WERI-Rb-1 (cell line): ENCODE results near the gene HSPA1B.
A peak's percentile ranks its signal among the peaks of the same experiment; 100 is the strongest.
"Not testable (repeated sequence)": the region's sequence is repeated elsewhere in the genome, so short reads cannot be mapped to it uniquely, and the experiment has no call there.

Source experiments
- DNase-seq: peaks from one replicate; pipeline ENCODE4 v3.0.0-alpha.2; 2020
- H3K27ac ChIP-seq: fragments of 250-450 bp; sonication (Bioruptor Pico); 2 replicates; pipeline ENCODE4 v1.5.1; 2020; ENCODE audit warnings: mild to moderate bottlenecking, moderate library complexity
- H3K27me3 ChIP-seq: fragments of 250-450 bp; sonication (Bioruptor Pico); 2 replicates; pipeline ENCODE4 v1.5.1; 2021; ENCODE audit warnings: mild to moderate bottlenecking, low read depth, moderate library complexity; ENCODE audit not compliant: insufficient read depth, severe bottlenecking
- H3K36me3 ChIP-seq: fragments of 250-450 bp; sonication (Bioruptor Pico); 2 replicates; pipeline ENCODE4 v1.5.1; 2020; ENCODE audit warnings: mild to moderate bottlenecking, moderate library complexity
- H3K4me3 ChIP-seq: 2 replicates; pipeline ENCODE4 v1.5.1; 2011; ENCODE audit warnings: low read depth, mild to moderate bottlenecking, control low read depth, low read length
- H3K9me3 ChIP-seq: fragments of 250-450 bp; sonication (Bioruptor Pico); 2 replicates; pipeline ENCODE4 v1.5.1; 2021; ENCODE audit warnings: mild to moderate bottlenecking, moderate library complexity; ENCODE audit not compliant: severe bottlenecking
- CTCF ChIP-seq: IDR thresholded peaks from 2 replicates; pipeline ENCODE4 v1.5.1; 2011; ENCODE audit warnings: low read depth, mild to moderate bottlenecking, control low read depth, inconsistent platforms, low read length

HSPA1B gene

GRCh38 chr6:31858707-31859106, 31.2 kb downstream of the HSPA1B start:
- Histone ChIP-seq H3K4me3 (no peak overlapping the region), H3K9me3 (peaks cover 2% of the 10 kb centered on the region), H3K27ac (no peak overlapping the region), H3K36me3 (peaks cover 41% of the 10 kb centered on the region), H3K27me3 (no peaks in the 10 kb centered on the region)
- TF ChIP-seq CTCF: no peak
- no peak for DNase-seq

- TF ChIP-seq CTCF: no peak
- peaks cover 41% of the 10 kb centered on the region for H3K36me3 ChIP-seq
- no peak overlapping the region for H3K4me3 ChIP-seq
- DNase-seq: no peak
- no peaks in the 10 kb centered on the region for H3K27me3 ChIP-seq
- no peak overlapping the region for H3K27ac ChIP-seq
- H3K9me3 ChIP-seq: peaks cover 2% of the 10 kb centered on the region
Observed at GRCh38 chr6:31859923-31860322, 32.4 kb downstream of the HSPA1B start.

- Histone ChIP-seq H3K36me3 (peaks cover 39% of the 10 kb centered on the region), H3K9me3 (no peaks in the 10 kb centered on the region)
- no peak for DNase-seq
Observed at GRCh38 chr6:31860349-31860748, 32.8 kb downstream of the HSPA1B start.

GRCh38 chr6:31861150-31861549, 33.6 kb downstream of the HSPA1B start:
- DNase-seq: no peak
- Histone ChIP-seq H3K4me3 (no peak overlapping the region), H3K27me3 (no peaks in the 10 kb centered on the region), H3K9me3 (no peaks in the 10 kb centered on the region), H3K27ac (no peak overlapping the region), H3K36me3 (peaks cover 34% of the 10 kb centered on the region)
- no peak for TF ChIP-seq CTCF

More at GRCh38 chr6:31860349-31860748, 32.8 kb downstream of the HSPA1B start:
- no peak for TF ChIP-seq CTCF
- H3K27ac ChIP-seq: no peak overlapping the region
- no peaks in the 10 kb centered on the region for H3K27me3 ChIP-seq
- no peak overlapping the region for H3K4me3 ChIP-seq

GRCh38 chr6:31861919-31862343, 34.4 kb downstream of the HSPA1B start:
- H3K27me3 ChIP-seq: no peaks in the 10 kb centered on the region
- no peaks in the 10 kb centered on the region for H3K9me3 ChIP-seq
- peaks cover 33% of the 10 kb centered on the region for H3K36me3 ChIP-seq
- H3K27ac ChIP-seq: no peak overlapping the region
- H3K4me3 ChIP-seq: peak overlapping the region; percentile 89
- no peak for DNase-seq
- TF ChIP-seq CTCF: no peak

- DNase-seq: peak; percentile 100
- no peaks in the 10 kb centered on the region for H3K27me3 ChIP-seq
- peaks cover 27% of the 10 kb centered on the region for H3K36me3 ChIP-seq
- TF ChIP-seq CTCF: no peak
- no peaks in the 10 kb centered on the region for H3K9me3 ChIP-seq
- peak within 1 kb of the TSS; percentile 89 for H3K4me3 ChIP-seq
- peak within 1 kb of the TSS; percentile 95 for H3K27ac ChIP-seq
Observed at GRCh38 chr6:31862344-31863235, 35.1 kb downstream of the HSPA1B start, which contains the start of gene NEU1. TSS of gene NEU1 (minus strand) at chr6:31862821. CDS start at chr6:31862776, 45 bp downstream.

- H3K27me3 ChIP-seq, H3K9me3 ChIP-seq, DNase-seq: not testable (repeated sequence)
- H3K4me3 ChIP-seq: peak overlapping the region; percentile 89
- peaks cover 16% of the 10 kb centered on the region for H3K36me3 ChIP-seq
- H3K27ac ChIP-seq: peak overlapping the region; percentile 95
Observed at GRCh38 chr6:31864123-31864562, 36.6 kb downstream of the HSPA1B start.
